ENCODE data around the gene TRAK1.

The TRAK1 gene

GRCh38 chr3:42265059-42265991 lies 174.2 kb downstream of the TRAK1 start:
- H3K27ac ChIP-seq (replicated peaks) = no peak overlapping the region
- TF ChIP-seq SPI1 (IDR thresholded peaks at IDR 0.05; ENCODE audit: borderline replicate concordance, low read depth) = no peak
- TF ChIP-seq REST (IDR thresholded peaks at IDR 0.05; ENCODE audit: insufficient replicate concordance, low read depth) = no peak
- H3K4me3 ChIP-seq (replicated peaks; ENCODE audit: insufficient read depth, low read length) = no peak overlapping the region
- H3K27me3 ChIP-seq (ENCODE audit: insufficient read depth, poor library complexity, severe bottlenecking) = peaks cover 35% of the 10 kb centered on the region
- DNase-seq (ENCODE audit: low read depth in 1 of 2, low spot score in 1 of 2) = no peak

- no peak for DNase-seq (ENCODE audit: low read depth in 1 of 2, low spot score in 1 of 2)
- no peak within 1 kb of the TSS for H3K4me3 ChIP-seq (replicated peaks; ENCODE audit: insufficient read depth, low read length)
- H3K27me3 ChIP-seq (ENCODE audit: insufficient read depth, poor library complexity, severe bottlenecking) = peaks cover 32% of the 10 kb centered on the region
- TF ChIP-seq CTCF (IDR thresholded peaks at IDR 0.05; ENCODE audit: insufficient read depth, low read length) = no peak
- no peak for TF ChIP-seq REST (IDR thresholded peaks at IDR 0.05; ENCODE audit: insufficient replicate concordance, low read depth)
- no peak for TF ChIP-seq POLR2AphosphoS5 (IDR thresholded peaks at IDR 0.05; ENCODE audit: low read depth)
- no peak for TF ChIP-seq GABPA (IDR thresholded peaks at IDR 0.05; ENCODE audit: low read depth)
- TF ChIP-seq SPI1 (IDR thresholded peaks at IDR 0.05; ENCODE audit: borderline replicate concordance, low read depth) = no peak
- no peak within 1 kb of the TSS for H3K27ac ChIP-seq (replicated peaks)
These were observed 174.9 kb downstream of the TRAK1 start, which contains the start of gene CCK for GRCh38 chr3:42266085-42266484. Gene CCK, minus strand, starts transcription at chr3:42266185. Its CDS starts 2,555 bp downstream, at chr3:42263630.

- H3K4me3 ChIP-seq (replicated peaks; ENCODE audit: insufficient read depth, low read length) = no peak overlapping the region
- peaks cover 30% of the 10 kb centered on the region for H3K27me3 ChIP-seq (ENCODE audit: insufficient read depth, poor library complexity, severe bottlenecking)
- no peak overlapping the region for H3K27ac ChIP-seq (replicated peaks)
- DNase-seq (ENCODE audit: low read depth in 1 of 2, low spot score in 1 of 2) = no peak
- no peak for TF ChIP-seq SPI1 (IDR thresholded peaks at IDR 0.05; ENCODE audit: borderline replicate concordance, low read depth)
- TF ChIP-seq POLR2AphosphoS5 (IDR thresholded peaks at IDR 0.05; ENCODE audit: low read depth) = no peak
- no peak for TF ChIP-seq CTCF (IDR thresholded peaks at IDR 0.05; ENCODE audit: insufficient read depth, low read length)
- TF ChIP-seq GABPA (IDR thresholded peaks at IDR 0.05; ENCODE audit: low read depth) = no peak
- TF ChIP-seq REST (IDR thresholded peaks at IDR 0.05; ENCODE audit: insufficient replicate concordance, low read depth) = no peak
These were observed 176.7 kb downstream of the TRAK1 start for GRCh38 chr3:42267878-42268277.
